CMK (cell line): Measurements from ENCODE around the gene DCAF15.
"Not testable (repeated sequence)": the region's sequence is repeated elsewhere in the genome, so short reads cannot be mapped to it uniquely, and the experiment has no call there.

Experiments
- DNase-seq: peaks from one replicate; pipeline ENCODE4 v3.0.0-alpha.2; 2010; ENCODE audit warnings: low read depth

The DCAF15 gene

GRCh38 chr19:13959962-13960862 lies 7.9 kb downstream of the DCAF15 start:
- DNase-seq, result no peak

DNA sequence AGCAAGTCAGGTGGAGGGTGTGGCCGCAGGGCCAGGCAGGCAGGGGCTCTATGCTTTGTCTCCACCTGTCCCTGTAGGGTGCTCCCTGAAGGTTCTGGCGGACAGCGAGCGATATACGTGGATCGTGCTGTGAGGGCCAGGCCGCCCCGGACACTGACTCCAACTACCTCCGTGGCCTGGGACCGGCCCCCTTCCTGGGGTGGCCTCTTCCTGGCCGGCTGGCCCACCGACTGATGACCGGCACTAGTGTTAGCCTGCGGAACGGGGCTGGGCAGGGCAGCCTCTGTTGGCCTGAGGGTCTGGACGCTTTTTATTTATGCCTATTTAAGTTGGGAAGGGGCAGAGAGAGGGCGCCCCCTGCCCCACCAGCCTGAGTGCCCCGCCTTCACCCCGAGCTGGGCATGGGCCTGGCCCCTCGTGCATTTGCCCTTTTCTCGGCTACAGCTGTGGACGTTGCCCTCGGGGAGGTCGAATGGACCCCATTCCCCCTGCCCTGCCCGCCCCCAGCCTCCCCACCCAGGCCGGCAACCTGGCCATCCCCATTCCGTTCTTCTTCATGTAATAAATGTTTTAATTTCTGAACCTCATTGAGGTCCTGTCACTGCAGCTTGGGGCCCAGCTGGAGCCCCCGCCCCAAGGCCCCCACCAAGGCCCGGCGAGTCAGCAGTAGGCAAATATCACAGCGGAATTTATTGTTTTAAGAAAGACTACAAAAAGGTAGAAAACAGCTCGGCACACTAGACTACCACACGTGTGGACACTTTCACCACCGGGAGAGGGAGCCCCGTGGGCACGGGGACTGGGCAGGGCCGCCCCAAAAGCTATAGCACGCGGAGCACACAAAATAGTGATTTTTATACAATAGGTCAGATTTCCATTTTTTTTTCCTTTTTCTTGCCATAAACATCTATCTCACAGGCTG lies 8.8 kb downstream of the DCAF15 start:
- no peak for DNase-seq

GRCh38 chr19:13961826-13962698 lies 9.8 kb downstream of the DCAF15 start:
- DNase-seq, result no peak

DNA sequence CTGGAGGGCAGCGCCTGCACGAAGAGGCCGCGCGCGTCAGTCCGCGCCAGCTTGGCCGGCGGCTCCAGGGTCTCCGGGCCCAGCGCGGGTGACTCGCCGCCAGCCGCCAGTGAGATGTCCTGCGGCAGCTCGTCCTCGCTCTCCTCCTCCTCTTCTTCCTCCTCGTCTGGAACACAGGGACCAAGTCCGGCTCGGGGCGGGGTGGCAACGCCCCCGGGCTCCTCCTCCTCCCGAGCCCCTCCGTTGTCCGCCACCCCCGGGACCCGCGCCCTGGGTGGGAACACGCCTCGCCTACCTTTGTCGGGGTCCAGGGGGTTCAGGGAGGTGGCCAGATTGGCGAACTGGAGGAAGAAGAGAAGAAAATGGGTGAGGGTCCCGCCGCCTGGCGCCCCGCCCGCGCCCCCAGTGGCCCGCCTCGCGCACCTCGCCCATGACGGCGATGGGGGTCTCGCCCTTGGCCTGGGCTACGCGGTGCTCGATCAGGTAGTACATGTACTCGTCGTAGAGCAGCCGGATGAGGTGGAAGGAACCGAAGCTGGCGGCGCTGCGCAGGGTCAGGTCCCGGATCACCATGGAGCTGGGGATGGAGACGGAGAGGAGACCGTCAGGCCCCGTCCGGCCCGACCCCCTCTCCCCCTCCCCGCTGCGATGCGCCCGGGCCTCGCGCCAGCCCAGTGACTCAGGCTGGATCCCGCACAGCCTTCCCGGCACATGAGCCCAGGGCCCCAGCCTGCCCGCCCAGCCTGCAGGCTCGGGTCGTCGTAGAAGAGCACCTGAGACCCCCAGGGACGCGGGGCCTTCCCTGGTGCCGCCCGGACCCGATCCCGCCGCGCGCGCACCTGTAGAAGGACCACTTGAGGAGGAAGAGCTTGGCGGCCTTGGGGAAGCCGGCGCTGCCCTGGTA lies 10.6 kb downstream of the DCAF15 start:
- no peak for DNase-seq

DNA sequence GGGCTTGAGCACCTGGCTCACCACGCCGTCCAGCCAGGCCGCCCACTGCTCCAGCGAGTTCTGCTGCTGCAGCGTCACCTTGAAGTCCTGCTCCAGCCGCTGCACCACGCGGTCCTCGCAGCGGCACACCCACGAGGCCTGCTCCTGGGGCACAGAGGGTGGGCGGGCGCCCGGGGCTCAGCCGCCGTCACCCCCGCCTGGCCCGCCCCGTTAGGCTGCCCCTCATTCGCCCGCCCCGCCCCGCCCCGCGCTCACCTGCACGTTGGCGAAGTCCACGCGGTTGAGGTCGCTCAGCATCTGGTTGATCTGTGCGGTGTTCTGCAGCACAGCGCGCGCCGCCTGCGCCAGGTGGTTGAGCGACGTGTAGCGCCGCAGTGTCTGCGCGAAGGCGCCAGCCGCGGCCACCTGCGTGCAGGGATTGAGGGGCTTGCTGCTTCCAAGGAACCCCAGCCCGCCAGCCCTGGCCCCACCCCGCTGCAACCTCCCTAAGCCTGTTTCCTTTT lies 11.3 kb downstream of the DCAF15 start:
- DNase-seq, result no peak

GRCh38 chr19:13964776-13965175 lies 12.5 kb downstream of the DCAF15 start:
- DNase-seq, result no peak

GRCh38 chr19:13965377-13965896 lies 13.1 kb downstream of the DCAF15 start:
- DNase-seq, result no peak

DNA sequence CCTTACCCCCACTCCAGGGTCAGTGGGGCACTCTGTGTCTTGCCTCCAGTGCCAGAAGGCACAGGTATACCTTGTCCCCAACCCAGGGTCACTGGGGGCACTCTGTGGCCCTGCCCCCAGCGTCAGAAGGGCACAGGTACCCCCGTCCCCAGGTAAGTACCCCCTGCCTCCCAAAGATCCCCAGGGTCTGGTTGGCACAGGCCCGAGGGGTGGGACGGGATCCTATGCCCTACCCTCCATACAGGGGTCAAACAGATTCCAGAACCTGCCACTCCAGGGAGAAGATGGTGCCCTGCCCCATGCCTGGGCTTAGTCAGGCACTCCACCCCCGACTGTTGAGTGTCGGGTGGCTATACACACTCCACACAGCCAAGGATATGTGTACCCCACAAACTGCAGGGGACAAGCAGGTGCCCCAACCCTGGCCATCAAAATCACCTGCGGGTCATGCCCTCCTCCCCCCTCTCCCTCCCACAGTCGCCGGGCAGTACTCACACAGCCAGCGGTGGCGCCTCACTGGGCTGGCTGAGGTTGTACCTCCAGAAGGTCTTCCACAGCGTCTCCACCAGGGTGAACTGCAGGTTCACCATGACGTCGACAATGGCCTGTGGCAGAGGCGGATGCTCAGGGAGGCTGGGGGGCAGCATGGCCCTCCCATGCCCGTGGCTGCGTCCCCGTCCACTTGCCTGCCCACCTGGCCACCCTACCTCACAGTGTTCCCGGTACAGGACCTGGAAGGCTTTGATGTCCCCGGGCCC lies 13.8 kb downstream of the DCAF15 start:
- DNase-seq, result no peak

DNA sequence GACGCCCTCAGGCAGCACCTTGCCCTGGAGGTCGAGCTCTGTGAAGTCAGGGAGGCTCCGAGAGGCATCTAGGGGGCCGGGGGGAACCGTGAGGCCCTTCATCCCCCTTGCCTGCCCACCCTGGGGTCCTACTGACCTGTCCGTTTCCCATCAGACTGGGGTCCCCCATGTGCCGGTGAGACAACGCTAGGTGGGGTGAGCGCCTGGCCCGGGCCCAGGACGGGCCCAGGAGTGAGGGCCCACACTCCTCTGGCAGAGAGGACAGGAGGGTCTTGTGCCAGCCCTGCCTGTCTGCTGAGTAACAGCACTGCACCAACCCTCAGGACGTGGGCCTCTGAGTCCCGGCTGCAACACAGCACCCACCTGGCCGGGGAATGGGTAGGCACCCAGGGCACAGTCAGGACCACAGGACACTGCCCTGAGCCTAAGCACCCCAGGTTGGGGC lies 14.4 kb downstream of the DCAF15 start:
- no peak for DNase-seq

DNA sequence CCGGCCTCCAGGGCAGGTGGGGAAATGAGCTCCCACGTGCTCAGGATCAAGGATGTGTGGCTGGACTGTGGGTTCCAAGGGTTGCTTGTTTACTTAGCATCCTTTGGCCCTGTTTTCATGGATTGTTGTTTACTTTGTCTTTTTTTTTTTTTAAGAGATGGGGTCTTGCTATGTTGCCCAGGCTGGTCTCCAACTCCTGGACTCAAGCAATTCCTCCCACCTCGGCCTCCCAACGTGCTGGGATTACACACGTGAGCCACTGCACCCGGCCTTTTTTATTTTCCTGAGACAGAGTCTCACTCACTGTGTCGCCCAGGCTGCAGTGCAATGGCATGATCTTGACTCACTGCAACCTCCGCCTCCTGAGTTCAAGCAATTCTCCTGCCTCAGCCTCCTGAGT lies 14.9 kb downstream of the DCAF15 start:
- not testable (repeated sequence) for DNase-seq

- no peak for DNase-seq
Observed at GRCh38 chr19:13968383-13968935, 16.1 kb downstream of the DCAF15 start.

DNA sequence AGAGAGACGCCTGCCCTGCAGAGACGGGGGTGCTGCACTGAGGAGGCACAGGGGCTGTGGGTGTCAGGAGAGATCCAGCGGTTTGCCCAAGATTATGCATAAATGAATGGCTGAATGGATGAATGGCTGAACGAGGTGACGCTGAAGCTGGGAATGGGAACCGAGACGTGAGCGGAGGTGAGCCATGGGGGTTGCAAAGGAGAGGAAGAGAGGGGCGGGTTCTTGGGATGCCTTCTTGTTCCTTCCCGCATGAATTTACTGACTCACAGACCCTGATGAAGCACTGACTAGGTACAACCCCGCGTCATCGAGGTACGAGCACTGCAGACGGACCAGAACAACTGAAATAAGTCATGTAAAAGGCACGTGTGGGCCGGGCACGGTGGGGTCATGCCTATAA lies 16.7 kb downstream of the DCAF15 start:
- no peak for DNase-seq

- DNase-seq, result no peak
Observed at GRCh38 chr19:13969897-13970296, 17.6 kb downstream of the DCAF15 start.

GRCh38 chr19:13971868-13972267 lies 19.6 kb downstream of the DCAF15 start:
- not testable (repeated sequence) for DNase-seq

GRCh38 chr19:13972368-13973155 lies 20.3 kb downstream of the DCAF15 start:
- no peak for DNase-seq

GRCh38 chr19:13973479-13973878 lies 21.2 kb downstream of the DCAF15 start:
- DNase-seq, result not testable (repeated sequence)

DNA sequence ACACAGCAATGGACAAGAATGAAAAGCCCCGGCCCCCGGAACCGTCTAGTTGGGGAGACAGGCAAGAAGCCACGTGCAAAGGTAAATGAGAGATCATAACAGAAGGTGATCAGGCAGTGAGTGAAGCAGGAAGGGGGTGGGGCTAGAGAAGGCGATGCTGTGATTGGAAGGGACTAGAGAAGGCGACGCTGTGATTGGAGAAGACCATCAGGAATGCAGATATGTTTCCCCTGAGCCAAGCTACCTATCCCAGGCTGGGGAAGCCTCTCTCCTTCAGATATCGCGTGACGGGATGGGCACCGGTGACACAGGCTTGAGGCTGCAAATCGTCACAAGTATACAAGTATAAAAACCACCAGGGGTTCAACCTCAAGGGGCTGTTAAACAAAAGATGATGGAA lies 21.8 kb downstream of the DCAF15 start:
- DNase-seq, result no peak

- DNase-seq, result no peak
Observed at GRCh38 chr19:13975870-13976269, 23.6 kb downstream of the DCAF15 start.
